GM19099 (cell line): ENCODE measurements around the gene NUDT11.

Experiments
- POLR2A ChIP-seq: IDR thresholded peaks from 3 replicates; pipeline ENCODE4 v1.6.1; 2011; ENCODE audit warnings: low read depth; ENCODE audit not compliant: insufficient read length; ENCODE audit errors: extremely low read depth

NUDT11 gene

GRCh38 chrX:51496501-51497291 is at the start of gene NUDT11:
TSS of gene NUDT11 (minus strand) at chrX:51496592. CDS start at chrX:51496444, 148 bp downstream.
- TF ChIP-seq POLR2A = no peak

GRCh38 chrX:51520393-51520792 is 24.0 kb upstream of the NUDT11 start:
- TF ChIP-seq POLR2A = no peak

- no peak for TF ChIP-seq POLR2A
Observed at GRCh38 chrX:51507551-51507950, 11.2 kb upstream of the NUDT11 start.

- no peak for TF ChIP-seq POLR2A
Observed at GRCh38 chrX:51494409-51494808, 2.0 kb downstream of the NUDT11 start.

GRCh38 chrX:51487960-51488267 is 8.5 kb downstream of the NUDT11 start:
- TF ChIP-seq POLR2A = no peak

GRCh38 chrX:51484616-51485015 is 11.8 kb downstream of the NUDT11 start:
- TF ChIP-seq POLR2A = no peak

GRCh38 chrX:51476930-51477329 is 19.5 kb downstream of the NUDT11 start:
- TF ChIP-seq POLR2A = no peak

- no peak for TF ChIP-seq POLR2A
Observed at GRCh38 chrX:51463322-51463721, 33.1 kb downstream of the NUDT11 start.

GRCh38 chrX:51461053-51462044 is 35.0 kb downstream of the NUDT11 start:
- TF ChIP-seq POLR2A = no peak

GRCh38 chrX:51459125-51459524 is 37.3 kb downstream of the NUDT11 start:
- no peak for TF ChIP-seq POLR2A

GRCh38 chrX:51456814-51457213 is 39.6 kb downstream of the NUDT11 start:
- no peak for TF ChIP-seq POLR2A

GRCh38 chrX:51456246-51456645 is 40.1 kb downstream of the NUDT11 start:
- no peak for TF ChIP-seq POLR2A

- no peak for TF ChIP-seq POLR2A
Observed at GRCh38 chrX:51440365-51440764, 56.0 kb downstream of the NUDT11 start.
